Tibial nerve (tissue), 3 donors: ENCODE measurements around the gene ZSCAN12.

ENCODE experiments used
- CTCF ChIP-seq, 5 experiments: fragments of 200-600 bp in 3 of 5; fragments of 450-650 bp in 2 of 5; sonication (generic) in 3 of 5; IDR thresholded peaks; one replicate each; pipeline ENCODE4 v1.5.1; 2016 to 2019; ENCODE audit warnings: antibody characterized with exemption in 5 of 5, mild to moderate bottlenecking in 3 of 5, moderate library complexity in 2 of 5
- POLR2A ChIP-seq, 2 donors: fragments of 450-650 bp; IDR thresholded peaks; one replicate each; pipeline ENCODE4 v1.6.1; 2017; ENCODE audit warnings: antibody characterized with exemption in 2 of 2, mild to moderate bottlenecking in 2 of 2, moderate library complexity in 2 of 2

- no peak for TF ChIP-seq CTCF (IDR thresholded peaks at IDR 0.05)
- TF ChIP-seq POLR2A (IDR thresholded peaks at IDR 0.05): no peak
Observed at GRCh38 chr6:28343898-28344677, 55.5 kb downstream of the ZSCAN12 start.
